RPMI7951 (cell line): ENCODE results near the gene EDARADD. TPM values are rescaled to one million over a fixed set of nuclear protein-coding genes. Genes with fewer than 3 reads are reported as not detected.
"Not testable (repeated sequence)": the region's sequence is repeated elsewhere in the genome, so short reads cannot be mapped to it uniquely, and the experiment has no call there.

Experiments
- DNase-seq: peaks from one replicate; pipeline ENCODE4 v3.0.0-alpha.2; 2012; ENCODE audit warnings: low read depth
- total RNA-seq: library from RNA; depleted of rRNA; stranded (reverse); fragments of >200 nt; shearing (Covaris generic); gene quantifications from 2 replicates; pipeline ENCODE4 v1.2.3, GENCODE V29; 2014

Gene EDARADD
- total RNA-seq, 1 experiment from 2014 or later = 1.7 TPM

DNA sequence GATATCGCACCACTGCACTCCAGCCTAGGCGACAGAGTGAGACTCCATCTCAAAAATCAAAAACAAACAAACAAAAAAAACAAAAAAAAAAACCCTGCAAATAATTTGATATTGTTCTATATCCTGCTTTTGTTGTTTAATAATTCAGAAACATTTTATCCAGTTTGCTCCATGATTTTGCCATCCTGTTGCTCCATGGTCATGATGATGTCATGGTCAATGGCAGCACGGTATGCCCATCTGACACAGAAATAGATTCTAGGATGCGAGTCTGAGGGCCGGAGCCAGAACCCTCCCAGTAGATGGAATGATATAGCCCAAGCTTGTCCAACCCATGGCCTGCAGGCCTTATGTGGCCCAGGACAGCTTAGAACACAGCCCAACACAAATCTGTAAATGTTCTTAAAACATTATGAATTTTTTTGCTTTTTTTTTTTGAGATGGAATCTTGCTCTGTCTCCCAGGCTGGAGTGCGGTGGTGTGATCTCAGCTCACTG is 39.8 kb downstream of the EDARADD start:
- no peak for DNase-seq

DNA sequence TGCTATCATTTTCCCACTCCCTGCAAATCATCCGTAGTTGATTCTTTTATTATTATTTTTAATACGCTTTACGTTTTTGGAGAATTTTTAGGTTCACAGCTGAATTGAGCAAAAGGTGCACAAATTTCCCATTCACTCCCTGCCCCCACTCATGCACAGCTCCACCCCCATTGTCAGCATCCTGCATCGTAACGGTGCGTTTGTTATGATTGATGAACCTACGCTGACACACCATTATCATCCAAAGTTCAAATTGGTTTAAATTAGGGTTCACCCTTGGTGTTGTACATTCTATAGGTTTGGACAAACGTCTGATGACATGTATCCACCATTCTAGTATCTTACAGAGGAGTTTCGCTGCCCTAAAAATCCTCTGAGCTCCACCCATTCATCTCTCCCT is 44.5 kb downstream of the EDARADD start:
- no peak for DNase-seq

DNA sequence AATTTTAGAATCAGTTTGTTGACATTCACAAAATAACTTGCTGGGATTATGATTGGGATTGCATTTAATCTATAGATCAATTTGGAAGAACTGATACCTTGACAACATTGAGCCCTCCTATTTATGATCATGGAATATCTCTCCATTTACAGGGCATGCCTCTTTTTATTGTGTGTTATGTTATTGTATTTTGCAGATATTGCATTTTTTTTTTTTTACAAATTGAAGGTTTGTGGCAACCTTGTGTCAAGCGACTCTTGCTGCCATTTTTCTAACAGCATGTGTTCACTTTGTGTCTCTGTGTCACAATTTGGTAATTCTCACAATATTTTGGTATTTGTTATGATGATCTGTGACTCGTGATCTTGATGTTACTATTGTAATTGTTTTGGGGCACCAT is 46.3 kb downstream of the EDARADD start:
- no peak for DNase-seq

DNA sequence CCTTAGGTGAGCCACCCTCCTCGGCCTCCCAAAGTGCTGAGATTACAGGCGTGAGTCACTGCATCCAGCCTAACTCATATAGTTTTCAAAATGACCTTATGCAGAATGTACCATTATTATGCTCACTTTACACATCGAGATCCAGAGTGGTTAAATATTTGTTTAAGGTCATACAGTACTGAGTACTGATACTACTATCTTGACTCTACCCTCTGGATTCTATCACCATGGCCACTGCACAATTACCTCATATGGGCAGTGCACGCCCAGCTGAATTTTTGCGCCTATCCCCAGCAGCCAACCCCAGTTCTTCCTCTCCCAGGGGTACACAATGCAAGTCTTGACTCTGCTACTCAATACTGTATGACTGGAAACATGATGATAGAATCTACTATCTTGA is 56.7 kb downstream of the EDARADD start:
- no peak for DNase-seq

DNA sequence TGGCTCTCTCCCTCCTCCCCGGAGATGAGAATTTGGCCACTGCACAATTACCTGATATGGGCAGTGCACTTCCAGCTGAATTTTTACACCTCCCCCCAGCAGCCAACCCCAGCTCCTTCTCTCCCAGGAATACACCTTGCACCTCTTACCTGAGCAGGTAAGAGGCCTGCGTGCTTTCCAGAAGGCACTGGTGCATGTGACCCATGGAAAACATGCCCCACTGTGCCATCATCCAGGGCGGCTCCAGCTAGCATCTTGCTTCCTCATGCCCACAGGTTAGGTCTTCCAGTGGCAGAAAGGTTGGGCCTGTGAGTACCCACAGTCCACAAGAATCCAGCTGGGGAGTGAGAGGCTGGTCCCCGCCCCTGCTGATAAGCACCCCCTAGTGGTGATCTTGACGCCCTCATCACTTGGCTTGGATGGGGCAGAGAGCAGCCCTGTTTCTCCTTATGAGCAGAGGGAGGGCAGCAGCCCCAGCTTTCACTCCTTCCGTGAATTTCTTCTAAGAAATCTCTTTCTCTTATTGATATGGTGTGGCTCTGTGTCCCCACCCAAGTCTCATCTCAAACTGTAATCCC is 57.8 kb downstream of the EDARADD start:
- peak; percentile 12 for DNase-seq

DNA sequence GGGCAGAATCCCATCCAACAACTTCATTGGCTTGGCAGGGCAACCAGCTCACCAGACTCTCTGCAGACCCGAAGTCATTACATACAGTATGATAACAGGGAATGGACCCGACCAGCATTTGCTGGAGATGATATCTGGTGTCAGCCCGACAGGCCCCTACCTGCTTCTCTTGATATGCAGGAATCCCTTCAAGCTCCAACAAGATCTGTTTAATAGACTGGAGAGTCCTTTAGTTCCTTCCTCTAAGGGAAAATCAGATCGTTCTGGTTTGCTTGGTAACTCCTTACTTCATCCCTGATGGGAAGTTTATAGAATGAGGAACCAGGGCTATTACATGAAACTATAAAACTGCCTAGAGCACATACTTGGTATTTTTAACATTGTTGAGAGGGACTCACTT is 61.2 kb downstream of the EDARADD start:
- no peak for DNase-seq

DNA sequence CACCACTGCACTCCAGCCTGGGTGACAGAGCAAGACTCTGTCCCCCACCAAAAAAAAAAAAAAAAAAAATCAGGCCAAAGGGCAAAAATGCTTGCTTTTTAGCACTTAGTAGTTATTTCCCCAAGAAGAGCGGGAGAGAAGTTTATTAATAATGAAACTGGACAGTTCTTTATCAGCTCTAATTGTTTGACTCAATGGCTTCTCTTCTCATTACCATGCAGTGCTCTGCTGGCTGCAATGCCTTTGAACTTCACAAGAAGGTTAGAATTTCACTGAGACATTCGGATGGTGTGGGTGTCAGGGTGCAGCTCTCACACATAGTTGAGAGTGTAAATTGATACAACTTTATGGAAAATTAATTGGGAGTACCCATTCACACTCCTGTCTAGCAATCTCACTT is 63.7 kb downstream of the EDARADD start:
- no peak for DNase-seq

DNA sequence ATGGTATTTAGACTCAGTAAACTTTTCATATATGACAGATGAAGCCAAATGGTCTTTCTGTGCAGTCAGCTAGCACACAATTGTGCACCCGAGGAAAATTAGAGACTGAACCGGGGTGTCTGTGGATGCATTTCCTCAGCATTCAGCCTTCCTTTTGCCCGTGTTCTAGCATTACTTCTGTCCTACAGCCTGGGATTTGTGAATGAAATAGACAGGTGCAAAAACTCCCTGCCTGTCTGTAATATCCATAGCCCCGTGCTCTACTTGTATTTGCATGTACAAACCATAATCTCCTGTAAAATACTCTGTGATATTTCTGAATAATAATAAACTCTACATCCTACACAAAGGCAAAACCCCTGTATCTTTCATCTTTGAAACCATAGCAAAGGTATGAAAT is 64.9 kb downstream of the EDARADD start:
- DNase-seq = no peak

DNA sequence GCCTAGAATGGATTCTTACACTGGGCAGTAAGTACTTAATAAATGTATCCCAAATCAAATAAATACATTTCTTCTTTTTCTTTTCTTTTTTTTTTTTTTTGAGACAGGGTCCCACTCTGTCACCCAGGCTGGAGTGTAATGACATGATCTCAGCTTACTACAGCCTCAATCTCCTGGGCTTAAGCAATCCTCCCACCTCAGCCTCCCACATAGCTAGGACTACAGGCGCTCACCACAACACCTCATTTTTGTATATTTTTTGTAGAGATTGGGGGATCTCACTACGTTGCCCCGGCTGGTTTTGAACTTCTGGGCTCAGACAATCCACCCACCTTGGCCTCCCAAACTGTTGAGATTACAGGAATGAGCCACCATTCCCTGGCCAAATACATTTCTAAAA is 66.0 kb downstream of the EDARADD start:
- no peak for DNase-seq

DNA sequence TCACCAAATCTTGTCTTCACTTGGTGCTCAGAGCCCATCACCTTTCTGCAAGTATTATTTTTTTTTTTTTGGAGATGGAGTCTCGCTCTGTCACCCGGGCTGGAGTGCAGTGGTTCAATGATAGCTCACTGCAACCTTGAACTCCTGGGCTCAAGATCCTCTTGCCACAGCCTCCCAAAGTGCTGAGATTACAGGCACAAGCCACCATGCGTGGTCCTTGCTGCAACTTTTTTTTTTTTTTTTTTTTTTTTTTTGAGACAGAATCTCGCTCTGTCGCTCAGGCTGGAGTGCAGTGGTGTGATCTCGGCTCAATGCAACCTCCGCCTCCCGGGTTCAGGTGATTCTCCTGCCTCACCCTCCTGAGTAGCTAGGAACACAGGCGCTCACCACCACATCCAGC is 70.1 kb downstream of the EDARADD start:
- not testable (repeated sequence) for DNase-seq

DNA sequence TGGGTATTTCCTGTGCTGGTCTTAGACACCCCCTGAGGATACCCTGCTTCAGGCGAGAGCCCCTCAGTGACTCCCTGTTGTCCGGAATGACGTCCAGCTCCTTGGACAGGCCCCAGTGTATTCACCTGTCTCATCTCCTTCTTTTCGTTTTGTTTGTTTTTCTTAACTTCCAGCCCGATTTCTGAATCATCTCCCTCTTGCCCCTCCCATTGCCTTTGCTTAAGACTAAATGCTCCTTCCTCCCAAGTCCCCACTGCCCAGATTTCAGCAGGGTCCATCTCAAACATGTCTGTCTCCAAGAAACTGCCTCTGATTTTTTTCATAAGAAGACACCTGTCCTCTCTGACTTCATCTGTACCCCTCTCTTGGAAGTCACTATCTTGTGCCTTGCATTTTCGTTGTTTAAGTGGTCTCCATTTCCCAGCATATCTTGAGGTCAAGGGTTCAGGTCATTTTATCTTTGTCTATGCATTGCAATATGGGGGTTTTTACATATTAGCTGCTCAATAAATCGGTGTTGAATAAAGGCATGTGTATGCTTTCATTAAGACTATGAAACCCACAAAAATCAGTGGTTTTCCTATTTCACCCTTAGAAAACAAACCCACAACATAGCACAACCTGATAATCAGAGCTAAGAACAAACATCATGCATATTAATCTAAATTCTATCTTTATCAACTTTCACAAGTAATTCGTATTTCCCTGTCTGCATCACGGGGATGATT is 71.3 kb downstream of the EDARADD start:
- no peak for DNase-seq

DNA sequence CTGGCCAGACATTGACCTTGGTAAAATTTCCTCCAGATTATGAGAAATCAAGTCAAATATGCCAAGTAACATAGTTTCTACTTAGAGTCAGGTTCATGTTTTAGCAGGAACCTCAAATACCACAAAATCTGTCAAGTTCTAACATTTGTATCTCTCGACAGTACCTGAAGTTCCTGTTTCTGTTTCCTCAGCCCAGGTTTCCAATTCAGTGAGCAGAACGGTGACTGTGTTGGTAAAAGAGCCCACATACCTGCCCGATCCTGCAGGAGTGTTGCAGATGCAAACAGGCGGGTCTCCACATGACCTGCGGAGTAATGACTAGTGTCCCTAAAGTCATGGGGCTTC is 71.8 kb downstream of the EDARADD start:
- no peak for DNase-seq

DNA sequence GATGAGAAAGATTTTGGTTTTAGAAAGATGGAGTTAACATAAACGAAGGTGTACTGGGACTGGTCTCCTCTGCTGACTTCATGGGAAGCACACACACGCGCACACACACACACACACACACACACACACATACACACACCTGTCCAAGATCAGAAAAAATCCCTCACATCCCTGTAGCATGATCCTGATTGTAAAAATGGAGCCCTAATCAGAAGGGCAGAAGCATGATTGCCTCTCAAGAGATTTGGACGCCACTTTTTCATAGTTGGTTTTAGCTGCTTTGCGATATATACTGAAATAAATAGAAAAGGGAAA is 73.2 kb downstream of the EDARADD start:
- no peak for DNase-seq

DNA sequence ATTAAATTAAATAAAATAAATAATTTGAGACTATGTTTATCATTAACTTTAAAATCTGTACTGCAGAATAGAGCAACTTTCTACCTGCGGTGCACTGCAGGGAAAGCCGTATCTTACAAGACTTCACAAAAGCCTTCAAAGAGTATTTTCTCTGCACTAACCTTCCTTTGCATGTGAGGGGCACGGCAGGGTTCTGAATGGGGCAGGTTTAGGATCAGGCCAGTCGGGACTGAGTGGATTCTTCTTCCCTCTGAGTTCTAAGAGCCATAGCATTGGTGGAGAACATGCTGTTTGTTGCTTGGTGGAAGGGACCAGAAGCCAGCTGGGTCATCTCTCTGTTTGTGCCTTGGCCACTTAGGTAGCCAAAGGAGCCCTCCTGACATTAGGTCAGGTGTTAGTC is 74.5 kb downstream of the EDARADD start:
- DNase-seq = no peak

DNA sequence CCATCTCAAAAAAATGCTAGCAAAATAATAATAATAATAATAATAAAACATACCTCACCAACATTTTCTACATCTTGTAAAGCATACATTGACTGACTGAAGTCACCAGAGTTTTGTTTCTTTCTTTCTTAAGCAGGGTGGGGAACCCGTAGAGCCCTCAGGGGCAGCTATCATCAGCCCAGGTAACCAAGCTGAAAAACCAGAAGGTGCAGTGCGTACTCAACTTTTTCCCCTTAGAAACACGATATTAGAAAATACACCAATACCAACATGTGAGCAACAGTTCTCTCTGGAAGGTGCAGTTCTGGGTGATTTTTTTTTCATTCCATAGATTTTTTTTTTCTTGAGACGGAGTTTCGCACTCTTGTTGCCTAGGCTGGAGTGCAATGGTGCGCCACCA is 75.4 kb downstream of the EDARADD start:
- no peak for DNase-seq

DNA sequence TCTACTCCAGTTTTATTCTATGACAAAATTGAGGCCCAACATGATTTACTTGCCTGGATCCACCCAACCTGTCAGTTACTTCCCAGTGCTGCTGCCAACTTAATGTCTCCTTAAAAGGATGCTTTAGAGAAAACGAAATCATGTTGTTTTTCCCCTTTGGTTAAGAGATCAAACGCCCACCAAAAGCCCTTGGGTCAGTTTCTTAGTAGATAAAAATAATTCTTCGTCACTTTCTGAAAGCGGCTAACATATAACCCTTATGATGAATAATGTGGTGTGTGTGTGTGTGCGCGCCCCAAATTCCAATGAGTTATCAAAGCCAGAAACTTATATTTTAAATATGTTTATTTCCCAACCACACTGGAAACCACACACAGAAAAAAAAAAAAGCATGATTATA is 77.0 kb downstream of the EDARADD start:
- no peak for DNase-seq

DNA sequence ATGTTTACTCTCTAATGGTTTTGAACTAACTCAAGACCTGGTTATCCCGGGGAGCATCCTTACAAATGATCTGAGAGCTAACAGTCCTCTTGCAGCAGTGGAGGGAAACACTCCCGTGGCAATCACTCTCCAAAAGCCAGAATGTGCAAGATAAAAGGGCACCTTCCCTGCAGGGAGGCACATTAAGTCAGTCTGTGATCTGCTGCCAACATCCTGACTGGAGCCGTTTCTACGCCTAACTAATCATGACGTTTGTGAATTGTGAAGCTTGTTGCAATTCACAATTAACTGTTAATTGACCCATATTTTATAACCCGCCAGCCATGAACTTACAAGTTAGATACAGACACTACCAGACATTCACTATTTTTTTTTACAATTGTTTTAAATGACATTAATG is 77.6 kb downstream of the EDARADD start:
- DNase-seq = no peak

DNA sequence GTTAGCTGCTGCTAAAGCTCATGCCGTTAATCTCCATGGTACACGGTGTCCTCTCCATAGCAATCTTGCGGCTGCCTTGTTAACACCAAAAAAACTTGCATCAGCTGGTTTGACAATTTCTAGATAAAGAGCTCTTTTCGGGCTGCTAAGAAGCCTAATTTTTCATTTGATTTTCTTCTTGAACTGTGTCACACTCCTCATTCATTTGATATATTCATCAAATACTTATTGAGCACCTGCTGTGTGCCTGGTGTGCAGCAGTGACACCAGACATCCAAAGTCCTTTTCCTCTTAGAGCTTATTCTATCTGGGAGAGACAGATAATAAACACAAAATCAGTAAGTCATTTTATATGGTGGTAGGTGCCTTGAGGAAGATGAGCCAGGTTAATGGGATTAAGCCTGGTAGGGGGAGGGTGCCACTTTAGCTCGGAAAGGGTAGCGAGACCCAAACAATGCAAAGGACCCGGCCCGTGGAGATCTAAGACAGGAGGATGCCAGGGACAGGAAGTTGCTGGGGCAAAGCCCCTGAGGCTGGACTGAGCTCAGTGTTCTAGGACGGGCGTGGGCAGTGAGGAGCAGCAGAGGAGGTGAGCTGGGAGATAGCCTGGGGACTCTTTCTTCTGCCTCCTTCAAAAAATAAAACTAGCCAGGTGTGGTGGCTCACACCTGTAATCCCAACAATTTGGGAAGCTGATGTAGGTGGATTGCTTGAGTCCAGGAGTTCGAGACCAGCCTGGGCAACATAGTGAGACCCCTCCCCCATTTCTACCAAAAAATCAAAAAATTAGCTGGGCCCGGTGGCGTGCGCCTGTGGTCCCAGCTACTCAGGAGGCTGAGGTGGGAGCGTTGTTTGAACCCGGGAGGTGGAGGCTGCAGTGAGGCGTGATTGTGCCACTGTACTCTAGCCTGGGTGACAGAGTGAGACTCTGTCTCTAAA is 79.0 kb downstream of the EDARADD start:
- DNase-seq = no peak

DNA sequence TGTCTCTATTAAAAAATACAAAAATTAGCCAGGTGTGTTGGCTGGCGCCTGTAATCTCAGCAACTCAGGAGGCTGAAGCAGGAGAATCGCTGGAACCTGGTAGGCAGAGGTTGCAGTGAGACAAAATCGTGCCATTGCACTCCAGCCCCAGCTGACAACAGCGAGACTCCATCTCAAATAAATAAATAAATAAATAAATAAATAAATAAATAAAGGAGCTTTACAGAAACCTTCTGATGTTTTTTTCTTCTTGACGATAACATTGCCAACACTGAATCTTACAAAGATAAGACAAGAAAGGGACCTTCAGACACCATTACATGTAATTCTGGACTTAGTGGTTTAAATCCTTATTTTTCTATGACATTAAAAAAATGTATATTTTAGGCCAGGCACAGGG is 81.9 kb downstream of the EDARADD start:
- DNase-seq = no peak

DNA sequence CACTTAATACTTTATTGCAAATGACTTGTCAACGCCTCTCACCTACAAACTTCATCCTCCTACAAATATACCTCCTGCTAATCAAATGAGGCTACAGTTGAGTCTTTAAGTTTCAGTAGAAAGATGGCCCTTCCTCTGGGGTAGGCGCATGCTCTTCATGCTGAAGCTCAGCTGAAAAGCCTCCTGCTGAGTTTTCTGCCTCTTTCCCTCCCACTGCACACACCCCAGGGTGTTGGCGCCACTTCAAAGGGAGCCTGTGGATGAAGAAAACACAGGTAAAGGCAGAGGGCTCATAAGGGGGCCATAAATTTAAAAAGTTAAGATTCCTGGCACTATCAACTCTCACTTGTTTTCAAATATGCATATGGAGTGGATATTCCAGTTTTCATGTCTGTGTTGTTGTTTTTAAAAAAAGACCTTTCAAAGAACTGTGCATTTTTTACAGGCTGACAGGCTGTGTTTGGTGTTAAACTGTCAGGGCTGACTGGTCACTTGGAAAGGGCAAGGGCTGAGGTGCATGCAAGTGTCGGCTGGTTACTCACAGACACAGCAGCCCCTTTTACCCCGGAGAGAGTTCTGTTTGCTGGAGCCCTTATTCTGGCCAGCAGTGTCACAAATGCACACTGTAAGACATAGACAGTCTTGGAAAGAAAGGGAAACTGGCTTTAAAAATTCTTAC is 86.8 kb downstream of the EDARADD start:
- DNase-seq = no peak

DNA sequence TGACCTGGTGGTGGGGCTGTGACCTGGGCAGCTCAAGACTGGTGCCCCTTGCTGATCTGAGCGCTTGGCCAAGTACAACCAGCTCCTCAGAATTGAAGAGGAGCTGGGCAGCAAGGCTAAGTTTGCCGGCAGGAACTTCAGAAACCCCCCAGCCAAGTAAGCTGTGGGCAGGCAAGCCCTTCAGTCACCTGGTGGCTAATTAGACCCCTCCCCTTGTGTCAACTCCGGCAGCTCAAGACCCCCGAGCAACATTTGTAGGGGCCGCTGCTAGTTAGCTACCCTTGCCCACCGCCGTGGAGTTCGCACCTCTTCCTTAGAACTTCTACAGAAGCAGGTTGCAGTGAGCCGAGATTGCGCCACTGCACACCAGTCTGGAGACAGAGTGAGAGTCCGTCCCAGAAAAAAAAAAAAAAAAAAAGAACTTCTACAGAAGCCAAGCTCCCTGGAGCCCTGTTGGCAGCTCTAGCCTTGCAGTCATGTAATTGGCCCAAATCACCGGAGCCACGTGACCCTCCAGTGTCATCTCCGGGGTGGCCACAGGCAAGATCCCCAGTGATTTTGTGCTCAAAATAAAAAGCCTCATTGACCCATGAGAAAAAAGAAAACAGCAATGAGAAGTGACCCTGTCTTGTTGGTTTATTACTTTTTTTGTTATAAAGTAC is 90.4 kb downstream of the EDARADD start:
- DNase-seq = no peak
